GM18867 (cell line): ENCODE data around the gene HOXC9.

Experiments used
- ATAC-seq: cut with Tn5 transposase; IDR thresholded peaks from one replicate; pipeline ENCODE4 v1.9.1; 2021; ENCODE audit warnings: mild to moderate bottlenecking, moderate library complexity; ENCODE audit not compliant: unreplicated experiment

Gene HOXC9

GRCh38 chr12:54000116-54001114, at the start of gene HOXC9:
Gene HOXC9, plus strand, starts transcription at chr12:54000161. Its CDS starts 28 bp downstream, at chr12:54000189.
- no peak for ATAC-seq

- ATAC-seq, result no peak
Observed at GRCh38 chr12:53950437-53950773, 49.6 kb upstream of the HOXC9 start.

GRCh38 chr12:53950789-53951576, 49.0 kb upstream of the HOXC9 start:
- ATAC-seq, result no peak

- ATAC-seq, result no peak
Observed at GRCh38 chr12:53951577-53952334, 48.2 kb upstream of the HOXC9 start.

- ATAC-seq, result no peak
Observed at GRCh38 chr12:53952335-53952694, 47.6 kb upstream of the HOXC9 start.

- no peak for ATAC-seq
Observed at GRCh38 chr12:53952871-53953734, 46.9 kb upstream of the HOXC9 start.

- no peak for ATAC-seq
Observed at GRCh38 chr12:53953831-53954693, 45.9 kb upstream of the HOXC9 start.

- no peak for ATAC-seq
Observed at GRCh38 chr12:53954694-53955035, 45.3 kb upstream of the HOXC9 start, which contains the start of gene HOXC12. Gene HOXC12, plus strand, starts transcription at chr12:53954903. Its CDS starts 27 bp downstream, at chr12:53954930.

- ATAC-seq, result no peak
Observed at GRCh38 chr12:53955036-53955775, 44.8 kb upstream of the HOXC9 start.

- ATAC-seq, result no peak
Observed at GRCh38 chr12:53955776-53956250, 44.1 kb upstream of the HOXC9 start.

- ATAC-seq, result no peak
Observed at GRCh38 chr12:53956251-53956887, 43.6 kb upstream of the HOXC9 start.

GRCh38 chr12:53956914-53957536, 42.9 kb upstream of the HOXC9 start:
- no peak for ATAC-seq

GRCh38 chr12:53958128-53958527, 41.8 kb upstream of the HOXC9 start:
- no peak for ATAC-seq

GRCh38 chr12:53959314-53959713, 40.6 kb upstream of the HOXC9 start:
- ATAC-seq, result no peak

GRCh38 chr12:53960187-53961024, 39.6 kb upstream of the HOXC9 start:
- ATAC-seq, result no peak

GRCh38 chr12:53961025-53961761, 38.8 kb upstream of the HOXC9 start:
- ATAC-seq, result no peak
